HG02798 (cell line): ENCODE results near the gene COPS8.

Source experiments
- ATAC-seq: cut with Tn5 transposase; IDR thresholded peaks from one replicate; pipeline ENCODE4 v1.9.1; 2021; ENCODE audit warnings: mild to moderate bottlenecking; ENCODE audit not compliant: unreplicated experiment, poor library complexity

COPS8 gene

DNA sequence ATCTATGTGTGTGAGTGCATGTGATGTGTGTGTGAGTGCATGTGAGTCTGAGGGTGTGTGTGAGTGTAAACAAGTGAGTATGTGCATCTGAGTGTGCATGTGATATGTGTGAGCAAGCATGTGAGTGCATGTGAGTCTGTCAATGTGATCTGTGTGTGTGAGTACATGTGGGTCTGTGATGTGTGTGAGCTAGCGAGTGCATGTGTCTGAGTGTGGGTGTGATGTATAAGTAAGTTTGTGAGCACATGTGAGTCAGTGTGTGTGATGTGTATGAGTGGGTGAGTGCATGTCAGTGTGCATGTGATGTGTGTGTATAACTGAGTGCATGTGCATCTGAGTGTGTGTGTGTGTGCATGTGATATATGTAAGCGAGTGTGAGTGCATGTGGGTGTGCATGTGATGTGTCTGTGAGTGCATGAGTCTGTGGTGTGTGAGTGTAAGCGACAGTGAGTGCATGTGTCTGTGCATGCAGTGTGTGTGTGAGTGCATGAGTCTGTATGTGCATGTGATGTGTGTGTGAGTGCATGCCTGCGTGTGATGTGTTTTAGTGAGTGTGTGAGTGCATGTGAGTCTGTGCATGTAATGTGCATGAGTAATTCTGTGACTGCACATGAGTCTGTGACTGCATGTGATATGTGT lies 44.1 kb downstream of the COPS8 start:
- no peak for ATAC-seq

DNA sequence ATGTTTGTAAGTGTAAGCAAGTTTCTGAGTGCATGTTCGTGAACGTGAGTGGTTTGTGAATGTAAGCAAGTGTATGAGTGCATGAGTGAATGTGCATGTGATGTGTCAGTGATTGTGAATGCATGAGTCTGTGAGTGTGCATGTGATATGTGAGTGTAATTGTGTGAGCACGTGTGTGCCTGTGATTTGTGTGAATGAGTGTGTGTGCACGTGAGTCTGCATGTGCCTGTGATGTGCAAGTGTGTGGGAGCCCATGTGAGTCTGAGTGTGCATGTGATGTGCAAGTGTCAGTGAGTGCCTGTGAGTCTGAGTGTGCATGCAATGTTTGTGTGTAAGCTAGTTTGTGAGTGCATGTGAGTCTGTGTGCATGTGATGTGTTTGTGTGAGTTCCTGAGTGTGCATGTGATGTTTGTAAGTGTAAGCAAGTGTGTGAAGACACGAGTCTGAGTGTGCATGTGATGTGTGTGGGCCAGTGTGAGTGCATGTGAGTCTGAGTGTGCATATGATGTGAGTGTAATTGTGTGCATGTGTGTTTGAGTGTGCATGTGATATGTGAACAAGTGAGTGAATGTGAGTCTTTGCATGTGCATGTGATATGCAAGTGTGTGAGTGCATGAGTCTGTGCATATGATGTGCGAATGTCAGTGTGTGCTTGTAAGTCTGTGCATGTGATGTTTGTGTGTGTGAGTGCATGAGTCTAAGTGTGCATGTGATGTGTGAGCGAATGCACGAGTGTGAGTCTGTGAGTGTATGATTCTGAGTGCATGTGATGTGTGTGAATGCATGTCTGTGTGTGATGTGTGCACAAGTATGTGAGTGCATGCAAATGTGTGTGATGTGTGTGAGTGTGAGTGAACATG lies 45.1 kb downstream of the COPS8 start:
- no peak for ATAC-seq

DNA sequence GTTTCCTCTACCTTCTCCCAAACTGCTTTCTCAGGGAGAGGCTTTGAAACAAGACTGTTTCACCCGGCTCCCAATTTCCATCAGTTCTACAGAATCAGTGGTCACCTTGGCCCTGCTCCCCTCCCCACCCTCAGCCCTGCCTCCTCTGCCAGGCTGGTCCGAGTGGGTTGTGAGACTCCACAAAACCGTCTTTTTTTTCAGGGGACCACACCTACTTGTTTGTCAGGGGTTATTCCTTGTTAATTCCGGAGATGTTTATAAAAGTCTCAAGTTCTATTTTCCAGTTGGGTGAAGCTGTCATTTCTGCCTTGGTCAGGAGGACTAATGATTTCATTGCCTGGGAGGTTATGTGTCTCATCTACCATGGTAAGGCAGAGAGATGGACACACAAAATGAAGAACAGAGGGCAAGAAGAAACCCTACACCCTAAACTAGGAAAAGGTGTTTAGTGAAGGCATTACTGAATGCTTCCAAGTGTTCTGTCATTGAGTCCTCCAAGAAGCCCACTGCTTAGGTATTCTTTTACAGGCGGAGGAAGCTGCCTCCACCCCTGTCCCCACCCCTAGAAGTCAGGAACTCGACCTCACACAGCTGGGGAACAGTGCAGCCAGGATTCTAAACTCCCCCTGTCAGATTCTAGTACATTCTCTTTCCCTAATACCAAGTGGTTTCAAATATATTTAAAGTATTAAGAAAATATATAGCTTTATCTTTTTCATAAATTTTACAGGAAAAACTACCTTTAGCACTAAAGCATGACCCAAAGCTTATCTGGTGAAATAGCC lies 46.3 kb downstream of the COPS8 start:
- no peak for ATAC-seq

DNA sequence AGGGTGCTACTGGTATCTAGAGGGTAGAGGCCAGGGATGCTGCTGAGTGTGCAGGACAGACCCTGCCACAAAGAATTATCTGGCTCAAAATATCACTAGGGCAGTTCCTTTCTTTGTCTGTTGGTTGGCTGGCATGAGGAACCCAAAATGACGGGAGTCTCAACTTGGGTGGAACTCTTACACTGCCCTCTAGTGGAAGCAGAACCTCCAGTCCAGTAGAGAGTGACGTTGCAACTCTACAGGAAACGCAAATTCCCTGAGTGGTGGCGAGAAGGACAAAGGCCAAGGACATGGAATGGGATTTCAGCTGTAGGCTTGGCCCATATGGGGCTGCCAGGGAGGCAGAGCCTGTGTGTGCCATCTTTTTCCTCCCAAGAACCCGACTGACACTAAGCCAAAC lies 47.1 kb downstream of the COPS8 start:
- ATAC-seq: no peak

DNA sequence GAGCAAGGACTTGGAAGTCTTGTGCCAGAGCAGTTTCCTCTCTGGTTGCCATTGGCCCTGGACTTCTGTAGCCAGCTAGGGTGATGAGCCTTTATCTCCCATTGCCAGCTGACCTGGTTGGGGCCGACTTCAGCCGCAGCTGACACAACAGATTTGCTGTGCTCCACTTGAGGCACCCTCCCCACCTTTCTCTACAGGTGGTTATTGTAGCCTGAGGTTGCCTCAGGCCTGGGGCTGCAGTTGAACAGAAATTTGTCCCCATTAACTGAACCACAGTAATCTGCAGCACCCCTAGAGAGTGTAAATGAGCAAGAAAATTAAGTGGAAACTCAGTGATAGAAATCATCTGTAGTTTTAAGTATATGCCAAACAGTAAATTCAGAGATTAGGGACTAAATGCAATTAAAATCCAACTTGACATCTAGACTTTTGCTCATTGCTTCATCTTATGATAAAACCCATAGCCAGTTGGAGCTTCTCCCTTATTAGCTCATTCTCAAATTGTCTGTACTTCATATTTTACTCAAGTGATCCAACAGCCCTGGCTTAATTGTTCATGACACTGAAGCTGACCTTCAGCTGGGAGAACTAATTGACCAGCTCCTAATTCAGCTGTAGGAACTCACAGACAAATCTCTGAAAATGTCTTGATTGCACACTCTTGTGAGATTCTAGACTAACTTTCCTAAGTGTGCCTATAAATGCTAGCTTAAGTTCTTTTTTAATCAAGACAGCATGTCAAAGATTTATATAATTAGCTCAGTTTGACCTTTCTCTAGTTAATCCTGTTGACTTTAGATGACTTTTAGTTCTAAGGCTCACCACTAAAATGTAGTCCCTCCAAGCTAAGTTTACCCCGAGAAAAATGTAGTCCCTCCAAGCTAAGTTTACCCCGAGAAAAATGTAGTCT lies 48.9 kb downstream of the COPS8 start:
- ATAC-seq: no peak

DNA sequence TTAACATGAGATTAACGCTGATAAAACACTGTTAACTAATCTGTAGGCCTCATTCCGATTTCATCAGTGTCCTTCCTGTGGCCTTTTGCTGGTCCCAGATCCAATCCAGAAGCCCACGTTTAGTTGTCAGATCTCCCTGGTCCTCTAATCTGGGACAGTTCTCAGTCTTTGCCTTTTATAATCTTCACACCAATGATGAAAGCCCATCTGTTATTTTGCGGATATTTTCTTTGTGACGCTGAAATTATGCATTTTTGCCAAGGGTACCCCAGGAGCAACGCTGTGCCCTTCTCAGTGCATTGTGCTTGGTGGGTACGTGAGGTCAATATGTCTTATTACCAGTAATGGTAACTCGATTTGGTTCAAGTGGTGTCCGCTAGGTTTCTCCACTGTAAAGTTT lies 51.1 kb downstream of the COPS8 start:
- ATAC-seq: no peak

DNA sequence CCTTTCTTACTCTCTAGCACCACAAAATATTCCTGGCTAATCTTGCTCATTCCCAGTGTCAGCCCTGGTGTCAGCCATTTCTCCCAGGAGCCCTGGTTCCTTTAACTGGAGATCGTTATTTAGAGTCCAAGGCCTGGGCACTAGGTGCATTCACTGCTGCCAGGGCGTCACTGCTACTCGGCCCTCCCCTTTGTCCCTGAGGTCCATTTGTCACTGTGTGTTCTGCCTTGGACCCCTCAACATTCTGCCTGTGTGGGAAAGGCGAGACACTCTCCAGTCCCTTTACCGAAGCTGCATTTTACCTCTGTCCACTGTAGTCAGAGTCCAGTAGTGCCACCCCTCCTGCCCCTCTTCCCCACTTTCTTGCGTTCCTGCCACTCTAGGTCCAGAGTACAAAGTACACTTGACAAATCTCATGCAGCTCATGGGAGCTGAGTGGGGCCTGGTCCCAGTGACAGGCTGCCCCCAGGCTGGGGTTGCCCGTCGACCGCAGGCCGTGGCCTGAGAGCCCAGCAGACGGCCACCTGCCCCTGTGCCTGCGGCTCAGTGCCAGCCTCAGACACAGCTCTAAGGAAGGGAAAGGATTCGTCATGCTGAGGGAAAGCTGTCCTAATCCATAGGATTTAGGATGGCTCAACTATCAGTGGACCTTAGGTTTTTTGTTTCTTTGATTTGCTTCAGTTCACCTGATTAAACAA lies 52.1 kb downstream of the COPS8 start:
- ATAC-seq: no peak

DNA sequence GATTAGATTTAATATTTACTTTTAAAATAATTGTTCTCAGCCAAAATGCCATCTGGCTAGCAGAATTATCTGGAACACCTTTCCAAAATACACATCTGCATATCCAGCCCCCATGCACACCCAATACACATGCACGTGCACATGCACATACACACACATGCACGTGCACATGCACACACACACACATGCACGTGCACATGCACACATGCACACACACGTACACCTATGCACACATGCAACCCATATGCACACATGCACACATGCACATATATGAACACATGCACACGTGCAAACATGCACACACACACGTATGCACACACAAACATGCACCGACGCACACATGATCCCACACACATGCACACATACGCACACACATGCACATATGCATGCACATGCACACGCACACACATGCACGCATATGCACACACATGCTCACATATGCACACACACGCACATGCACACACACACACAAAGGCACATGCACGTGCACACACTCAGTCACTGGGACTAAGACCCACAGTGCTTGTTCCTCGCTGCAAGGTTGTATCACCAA lies 53.5 kb downstream of the COPS8 start:
- ATAC-seq: no peak

DNA sequence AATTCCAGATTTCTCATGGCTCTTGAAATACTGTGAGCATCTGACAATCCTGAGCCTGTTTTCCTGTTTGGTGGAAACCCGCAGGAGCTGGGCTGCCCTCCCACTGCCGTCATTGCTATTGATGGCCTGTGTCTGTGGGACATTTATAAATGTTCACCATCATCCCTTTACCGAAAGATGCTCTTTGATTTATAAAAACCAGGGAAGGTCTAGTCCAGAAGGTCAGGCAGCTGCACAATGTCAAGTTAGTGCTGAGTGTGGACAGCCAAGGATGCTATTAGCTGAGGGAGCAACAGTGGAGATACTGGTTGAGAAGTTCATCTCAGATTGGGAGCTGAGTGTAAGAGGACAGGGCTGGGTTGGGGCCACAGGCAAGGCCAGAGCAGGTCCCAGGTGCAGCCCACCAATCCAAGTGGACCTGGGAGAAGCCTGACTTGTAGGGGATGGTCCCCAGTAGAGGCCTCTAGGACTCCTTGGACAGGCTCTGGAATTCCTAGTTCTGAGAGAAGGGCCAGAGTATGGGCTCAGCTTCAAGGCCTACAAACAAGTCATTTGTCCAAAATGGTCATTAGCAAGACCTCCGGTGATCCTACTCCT lies 55.1 kb downstream of the COPS8 start:
- ATAC-seq: no peak

DNA sequence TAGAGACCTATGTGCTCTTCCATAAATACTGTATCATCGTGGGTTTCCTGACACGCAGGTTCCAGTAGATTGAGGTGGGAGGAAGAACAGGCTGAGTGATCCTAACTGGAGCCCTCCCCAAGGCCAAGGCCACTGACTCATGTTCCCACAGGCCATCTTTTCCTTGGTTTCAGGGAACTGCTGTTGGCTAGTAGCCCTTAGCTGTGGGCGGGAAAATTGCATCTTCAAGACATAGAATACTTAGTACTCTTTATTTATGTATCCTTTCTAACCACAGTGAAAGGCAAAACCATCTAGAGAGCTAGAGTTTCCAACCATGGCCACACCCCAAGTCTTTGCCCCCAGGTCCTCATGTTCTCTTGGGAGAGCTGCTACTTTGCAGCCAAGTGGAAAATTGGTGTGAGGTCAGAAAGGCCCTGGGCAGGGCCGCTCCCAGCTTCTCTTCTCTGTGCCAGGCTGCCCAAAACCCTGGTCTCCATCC lies 55.9 kb downstream of the COPS8 start:
- ATAC-seq: no peak

DNA sequence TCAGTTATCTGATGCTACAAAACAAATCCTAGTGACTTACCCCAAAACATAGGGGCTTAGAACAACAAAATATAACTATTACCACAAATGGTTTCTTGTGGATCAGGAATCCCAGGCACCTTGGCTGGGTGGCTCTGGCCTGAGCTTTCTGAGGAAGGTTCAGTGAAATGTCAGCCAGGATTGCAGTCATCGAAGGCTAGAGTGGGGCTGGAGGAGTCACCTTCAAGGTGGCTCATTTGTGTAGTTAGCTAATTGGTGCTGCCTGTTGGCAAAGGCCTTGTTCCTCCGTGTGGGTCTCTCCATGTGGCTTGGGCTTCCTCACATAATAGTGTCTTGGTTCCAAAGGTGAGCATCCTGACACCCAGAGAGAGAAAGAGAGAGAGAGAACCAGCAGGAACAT lies 57.4 kb downstream of the COPS8 start:
- ATAC-seq: no peak

DNA sequence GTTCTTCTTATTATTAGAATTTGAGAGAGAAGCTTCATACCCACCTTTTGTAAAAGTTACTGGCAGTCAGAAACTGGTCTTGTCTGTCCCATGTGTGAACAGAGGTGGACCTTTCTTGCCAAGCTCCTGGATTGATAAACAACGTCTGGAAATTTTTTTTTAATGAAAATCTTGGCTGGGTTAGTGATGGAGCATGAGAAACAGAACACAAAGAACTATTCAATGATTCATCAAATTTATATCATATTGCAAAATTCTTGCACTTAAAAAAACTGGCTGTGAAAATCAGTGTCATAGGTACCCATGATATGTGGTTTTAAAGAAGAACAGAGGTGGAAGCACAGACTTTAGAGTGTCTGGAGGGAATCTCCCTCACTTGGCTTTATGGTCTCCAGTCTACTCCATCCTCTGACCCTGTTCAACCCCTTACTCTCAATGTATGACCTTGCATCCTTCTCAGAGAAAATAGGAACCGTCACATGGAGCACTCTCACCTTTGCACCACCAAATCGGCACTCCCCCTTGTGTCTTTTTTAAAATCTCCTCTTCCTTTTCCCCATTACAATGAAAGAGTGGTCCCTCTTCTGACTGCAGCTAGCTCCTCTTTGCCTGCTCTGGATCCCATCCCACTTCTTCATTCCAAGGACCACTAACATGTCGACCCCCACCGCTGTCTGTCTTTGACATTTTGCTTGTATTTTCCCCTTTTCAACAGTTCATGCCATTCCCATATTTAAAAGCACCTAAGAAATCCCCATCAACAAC lies 58.2 kb downstream of the COPS8 start:
- ATAC-seq: no peak

DNA sequence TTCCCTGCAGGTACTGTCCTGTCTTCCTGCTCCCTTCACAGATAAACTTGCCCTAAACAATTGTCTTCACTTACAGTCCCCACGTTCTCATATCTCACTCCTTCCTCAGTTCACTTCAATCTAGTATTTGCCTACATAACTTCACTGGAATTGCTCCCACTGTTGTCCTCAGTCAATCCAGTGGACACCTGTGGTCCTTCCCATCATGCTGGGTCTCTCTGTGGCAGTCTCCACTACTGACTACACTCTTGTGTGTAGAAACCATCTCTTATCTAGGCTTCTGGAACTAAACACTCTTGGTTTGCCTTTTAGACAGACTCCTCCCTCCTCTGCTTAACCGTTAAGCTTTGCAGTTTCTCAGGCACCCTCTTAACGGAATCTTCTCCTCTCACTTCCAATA lies 58.8 kb downstream of the COPS8 start:
- no peak for ATAC-seq

DNA sequence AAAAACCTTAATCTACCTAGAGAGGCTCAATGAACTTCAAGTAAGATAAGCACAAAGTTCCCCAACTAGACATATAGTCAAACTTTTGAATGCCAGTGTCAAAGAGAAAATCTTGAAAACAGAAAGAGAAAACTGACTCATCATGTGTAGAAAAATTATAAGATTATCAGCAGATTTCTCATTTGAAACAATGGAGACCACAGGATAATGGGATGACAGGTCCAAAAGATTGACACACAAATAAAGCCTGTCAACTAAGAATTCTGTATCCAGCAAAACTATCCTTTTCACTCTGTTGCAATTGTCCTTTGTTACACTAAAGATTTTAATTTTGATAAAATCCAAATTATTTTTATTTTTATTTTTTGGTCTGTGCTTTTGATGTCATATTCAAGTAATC lies 61.6 kb downstream of the COPS8 start:
- no peak for ATAC-seq

DNA sequence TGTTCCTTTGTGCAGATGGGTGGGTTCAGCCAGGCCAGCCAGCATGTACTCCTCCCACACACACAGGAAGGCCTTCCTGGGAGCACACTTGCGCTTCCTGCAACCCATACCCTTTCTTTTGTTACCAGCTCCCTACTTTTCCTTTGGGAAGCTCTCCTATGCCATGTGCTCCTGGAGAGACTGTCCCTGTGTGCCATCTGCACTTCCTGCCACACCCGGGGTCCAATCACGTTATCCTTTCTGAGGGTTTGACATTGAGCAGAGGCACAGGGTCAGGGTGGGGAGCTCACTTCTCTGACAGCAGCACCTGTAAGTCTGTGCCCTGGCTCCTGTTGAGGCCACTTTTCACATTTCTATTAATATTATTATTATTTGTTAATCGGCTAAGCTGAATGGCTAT lies 62.9 kb downstream of the COPS8 start:
- no peak for ATAC-seq

DNA sequence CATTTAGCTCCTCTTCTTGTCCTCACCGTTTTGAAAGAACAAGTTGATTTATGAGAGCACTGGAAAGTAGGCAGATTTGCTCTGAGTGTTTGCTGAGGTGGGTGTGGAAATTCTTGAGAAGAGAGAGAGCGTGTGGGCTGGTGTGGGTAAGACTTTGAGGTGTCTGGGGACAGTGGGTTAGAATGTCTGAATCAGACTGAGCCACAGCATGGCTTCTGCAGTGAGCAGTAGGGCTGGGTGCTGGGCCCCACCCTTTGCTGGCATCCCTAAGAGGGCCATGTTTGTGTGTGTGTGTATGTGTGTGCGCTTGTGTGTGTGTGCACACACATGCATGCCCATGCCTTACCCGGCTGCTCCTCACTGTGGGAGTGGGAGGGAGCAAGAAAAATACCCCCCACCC lies 63.7 kb downstream of the COPS8 start:
- ATAC-seq: no peak
